Hepatocyte (in vitro differentiated cells): Measurements from ENCODE around the gene ZDHHC11B.
"Not testable (repeated sequence)": the region's sequence is repeated elsewhere in the genome, so short reads cannot be mapped to it uniquely, and the experiment has no call there.

Experiments used
- EZH2 ChIP-seq: fragments of 200-600 bp; sonication (generic); IDR thresholded peaks from 2 replicates; pipeline ENCODE4 v1.6.1; 2016; ENCODE audit warnings: antibody characterized with exemption, mild to moderate bottlenecking, borderline replicate concordance
- EZH2phosphoT487 ChIP-seq: fragments of 200-600 bp; sonication (generic); IDR thresholded peaks from one replicate; pipeline ENCODE4 v1.6.1; 2018; ENCODE audit warnings: antibody characterized with exemption, mild to moderate bottlenecking, low read depth, moderate library complexity; ENCODE audit not compliant: unreplicated experiment, severe bottlenecking
- TF ChIP-seq, protein P1 (sequence below): fragments of 200-600 bp; sonication (generic); IDR thresholded peaks from 2 replicates; pipeline ENCODE4 v1.5.1; 2016; ENCODE audit warnings: antibody characterized with exemption, mild to moderate bottlenecking; ENCODE audit not compliant: poor library complexity

DNA sequence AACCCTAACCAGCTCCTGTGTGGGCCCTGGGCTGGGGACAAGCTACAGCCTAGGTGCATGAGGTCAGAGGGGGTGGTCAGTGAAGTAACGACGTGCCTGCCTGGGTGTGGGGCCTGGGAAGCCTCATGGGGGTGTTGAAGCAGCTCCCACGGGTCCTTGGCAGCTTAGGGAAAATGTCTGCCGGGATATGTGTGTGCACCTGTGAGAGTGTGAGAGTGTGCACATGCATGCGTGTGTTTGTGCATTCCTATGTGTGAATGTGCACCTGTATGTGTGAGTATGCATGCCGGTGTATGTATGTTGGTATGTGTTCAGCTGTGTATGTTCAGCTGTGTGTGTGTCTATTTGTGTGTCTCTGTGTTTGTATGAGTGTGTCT lies 3.3 kb upstream of the ZDHHC11B start:
- TF ChIP-seq, protein P1, sequence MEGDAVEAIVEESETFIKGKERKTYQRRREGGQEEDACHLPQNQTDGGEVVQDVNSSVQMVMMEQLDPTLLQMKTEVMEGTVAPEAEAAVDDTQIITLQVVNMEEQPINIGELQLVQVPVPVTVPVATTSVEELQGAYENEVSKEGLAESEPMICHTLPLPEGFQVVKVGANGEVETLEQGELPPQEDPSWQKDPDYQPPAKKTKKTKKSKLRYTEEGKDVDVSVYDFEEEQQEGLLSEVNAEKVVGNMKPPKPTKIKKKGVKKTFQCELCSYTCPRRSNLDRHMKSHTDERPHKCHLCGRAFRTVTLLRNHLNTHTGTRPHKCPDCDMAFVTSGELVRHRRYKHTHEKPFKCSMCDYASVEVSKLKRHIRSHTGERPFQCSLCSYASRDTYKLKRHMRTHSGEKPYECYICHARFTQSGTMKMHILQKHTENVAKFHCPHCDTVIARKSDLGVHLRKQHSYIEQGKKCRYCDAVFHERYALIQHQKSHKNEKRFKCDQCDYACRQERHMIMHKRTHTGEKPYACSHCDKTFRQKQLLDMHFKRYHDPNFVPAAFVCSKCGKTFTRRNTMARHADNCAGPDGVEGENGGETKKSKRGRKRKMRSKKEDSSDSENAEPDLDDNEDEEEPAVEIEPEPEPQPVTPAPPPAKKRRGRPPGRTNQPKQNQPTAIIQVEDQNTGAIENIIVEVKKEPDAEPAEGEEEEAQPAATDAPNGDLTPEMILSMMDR: not testable (repeated sequence)
- not testable (repeated sequence) for TF ChIP-seq EZH2, EZH2phosphoT487
